H1 (cell line): Measurements from ENCODE around the gene CEP78. TPM values are rescaled to one million over a fixed set of nuclear protein-coding genes. Genes with fewer than 3 reads are reported as not detected.

Experiments used
- CTCF ChIA-PET: fragments of 300-600 bp; sonication (Branson Sonifier 250); formaldehyde crosslinking; loops from one replicate; lab custom pipeline; 2021; ENCODE audit not compliant: partially characterized antibody; lab: Charles Lee
- POLR2A ChIA-PET: fragments of 300-600 bp; sonication (Branson Sonifier 250); formaldehyde crosslinking; loops from one replicate; lab custom pipeline; 2021; ENCODE audit warnings: inconsistent platforms; ENCODE audit not compliant: partially characterized antibody; lab: Charles Lee
- DNase-seq, 2 experiments: peaks; one replicate each; pipeline versions ENCODE4 v3.0.0 to v3.0.0-alpha.2; 2010 to 2022; ENCODE audit warnings: low spot score in 2 of 2, low read depth in 1 of 2, mixed read lengths in 1 of 2
- FAIRE-seq: peaks from 2 replicates; lab custom pipeline; 2011; peaks lifted over from hg19 to GRCh38; lab: Jason Lieb, UNC
- H2AFZ ChIP-seq: 2 replicates; pipeline ENCODE4 v1.8.1; 2012; ENCODE audit warnings: low read length, inconsistent platforms
- H2AK5ac ChIP-seq: 2 replicates; pipeline ENCODE4 v1.6.1; 2013; ENCODE audit warnings: low read depth, low read length
- H2BK120ac ChIP-seq: replicated peaks from 2 replicates; pipeline ENCODE3; 2013; ENCODE audit warnings: low read depth, low read length, inconsistent platforms
- H2BK12ac ChIP-seq: 2 replicates; pipeline ENCODE4 v1.6.1; 2013; ENCODE audit warnings: low read depth, low read length
- H2BK15ac ChIP-seq: 2 replicates; pipeline ENCODE4 v1.6.1; 2013; ENCODE audit warnings: low read length
- H2BK20ac ChIP-seq: 2 replicates; pipeline ENCODE4 v1.6.1; 2013; ENCODE audit warnings: low read length
- H2BK5ac ChIP-seq: 2 replicates; pipeline ENCODE4 v1.6.1; 2013; ENCODE audit warnings: low read depth, low read length
- H3K14ac ChIP-seq: 2 replicates; pipeline ENCODE4 v1.6.1; 2013; ENCODE audit warnings: inconsistent platforms; ENCODE audit not compliant: insufficient read length
- H3K18ac ChIP-seq: 2 replicates; pipeline ENCODE4 v1.6.1; 2013; ENCODE audit warnings: low read length; ENCODE audit errors: extremely low read depth
- H3K23ac ChIP-seq: 2 replicates; pipeline ENCODE4 v1.6.1; 2013; ENCODE audit warnings: inconsistent platforms; ENCODE audit not compliant: insufficient read length
- H3K23me2 ChIP-seq: 2 replicates; pipeline ENCODE4 v1.6.1; 2013; ENCODE audit warnings: low read depth, low read length
- H3K27ac ChIP-seq: 2 replicates; pipeline ENCODE4 v1.6.1; 2011; ENCODE audit warnings: low read depth, low read length, inconsistent platforms
- H3K27me3 ChIP-seq, 4 experiments: replicated peaks in 1 of 4; 1 replicate in 1 of 4; 2 replicates in 3 of 4; pipeline versions ENCODE4 v1.6.1 to v1.8.1; 2011 to 2013; ENCODE audit warnings: low read length in 3 of 4, mild to moderate bottlenecking in 3 of 4, inconsistent platforms in 2 of 4, mixed read lengths in 2 of 4, moderate library complexity in 1 of 4; ENCODE audit not compliant: control insufficient read depth in 3 of 4, insufficient read depth in 3 of 4; ENCODE audit errors: extremely low read depth in 1 of 4
- H3K36me3 ChIP-seq, 4 experiments: 2 replicates each; pipeline versions ENCODE4 v1.6.1 to v1.8.1; 2011 to 2013; ENCODE audit warnings: mild to moderate bottlenecking in 4 of 4, low read length in 3 of 4, moderate library complexity in 2 of 4, control low read depth in 1 of 4, inconsistent platforms in 1 of 4; ENCODE audit not compliant: insufficient read depth in 4 of 4, control insufficient read depth in 2 of 4
- H3K4ac ChIP-seq: replicated peaks from 2 replicates; pipeline ENCODE3; 2013; ENCODE audit warnings: low read length, low read depth, mixed read lengths, inconsistent platforms; ENCODE audit not compliant: insufficient read length
- H3K4me1 ChIP-seq, 4 experiments: replicated peaks in 1 of 4; 1 replicate in 1 of 4; 2 replicates in 3 of 4; pipeline versions ENCODE4 v1.6.1 to v1.8.1; 2011 to 2013; ENCODE audit warnings: low read length in 3 of 4, inconsistent platforms in 2 of 4, mixed read lengths in 1 of 4; ENCODE audit not compliant: insufficient read depth in 4 of 4, control insufficient read depth in 3 of 4
- H3K4me2 ChIP-seq, 2 experiments: 2 replicates each; pipeline versions ENCODE4 v1.6.1 to v1.8.1; 2011 to 2013; ENCODE audit warnings: low read depth in 2 of 2, low read length in 2 of 2, control low read depth in 1 of 2, inconsistent platforms in 1 of 2, mild to moderate bottlenecking in 1 of 2; ENCODE audit not compliant: insufficient read depth in 1 of 2
- H3K4me3 ChIP-seq, 4 experiments: fragments of 200-600, 300-600 bp in 1 of 4; sonication (generic), shearing (Covaris generic), sonication (Bioruptor Twin) in 1 of 4; 2 replicates each; pipeline versions ENCODE4 v1.5.1 to v1.8.1; 2011 to 2016; ENCODE audit warnings: low read length in 4 of 4, low read depth in 3 of 4, control low read depth in 2 of 4, inconsistent platforms in 2 of 4, mild to moderate bottlenecking in 2 of 4, mixed read lengths in 1 of 4, moderate library complexity in 1 of 4; ENCODE audit not compliant: insufficient read depth in 2 of 4; ENCODE audit errors: extremely low read depth in 1 of 4
- H3K56ac ChIP-seq: replicated peaks from 2 replicates; pipeline ENCODE3; 2013; ENCODE audit warnings: low read depth, mild to moderate bottlenecking, mixed read lengths, low read length, inconsistent platforms; ENCODE audit not compliant: insufficient read length
- H3K79me1 ChIP-seq: 2 replicates; pipeline ENCODE4 v1.6.1; 2013; ENCODE audit warnings: low read depth, low read length, control low read depth
- H3K79me2 ChIP-seq, 2 experiments: 2 replicates each; pipeline versions ENCODE4 v1.6.1 to v1.8.1; 2012 to 2013; ENCODE audit warnings: low read length in 2 of 2, mild to moderate bottlenecking in 2 of 2, inconsistent platforms in 1 of 2; ENCODE audit not compliant: insufficient read depth in 2 of 2, control insufficient read depth in 1 of 2
- H3K9ac ChIP-seq, 4 experiments: replicated peaks in 1 of 4; 1 replicate in 1 of 4; 2 replicates in 3 of 4; pipeline versions ENCODE4 v1.6.1 to v1.8.1; 2011 to 2013; ENCODE audit warnings: low read depth in 3 of 4, low read length in 3 of 4, control low read depth in 2 of 4, mild to moderate bottlenecking in 2 of 4, moderate library complexity in 2 of 4, inconsistent platforms in 1 of 4; ENCODE audit errors: extremely low read depth in 1 of 4
- H3K9me3 ChIP-seq, 2 experiments: 2 replicates each; pipeline versions ENCODE4 v1.6.1 to v1.8.1; 2012 to 2013; ENCODE audit warnings: mild to moderate bottlenecking in 2 of 2, moderate library complexity in 2 of 2, control low read depth in 1 of 2, inconsistent platforms in 1 of 2, low read depth in 1 of 2, low read length in 1 of 2, mixed read lengths in 1 of 2; ENCODE audit not compliant: insufficient read depth in 2 of 2
- H4K20me1 ChIP-seq, 2 experiments: replicated peaks in 1 of 2; 2 replicates each; pipeline versions ENCODE3 to v1.8.1; 2011 to 2013; ENCODE audit warnings: inconsistent platforms in 2 of 2, low read length in 2 of 2, mild to moderate bottlenecking in 1 of 2; ENCODE audit not compliant: insufficient read depth in 2 of 2, control insufficient read depth in 1 of 2
- H4K5ac ChIP-seq: 2 replicates; pipeline ENCODE4 v1.6.1; 2013; ENCODE audit warnings: low read length, low read depth, mixed read lengths, inconsistent platforms; ENCODE audit not compliant: insufficient read length
- H4K8ac ChIP-seq: 2 replicates; pipeline ENCODE4 v1.8.0; 2013; ENCODE audit warnings: mild to moderate bottlenecking, moderate library complexity, low read length, inconsistent platforms; ENCODE audit not compliant: insufficient read depth; ENCODE audit errors: extremely low read depth
- H4K91ac ChIP-seq: replicated peaks from 2 replicates; pipeline ENCODE3; 2013; ENCODE audit warnings: low read length, mixed read lengths, inconsistent platforms; ENCODE audit not compliant: insufficient read length
- POLR2A ChIP-seq, 2 experiments: IDR thresholded peaks; 1 replicate in 1 of 2; 2 replicates in 1 of 2; pipeline ENCODE4 v1.6.1; 2011; ENCODE audit warnings: low read depth in 2 of 2, low read length in 2 of 2, mild to moderate bottlenecking in 2 of 2; ENCODE audit errors: control extremely low read depth in 1 of 2
- POLR2AphosphoS5 ChIP-seq: IDR thresholded peaks from 2 replicates; pipeline ENCODE4 v1.6.1; 2011; ENCODE audit warnings: low read depth, low read length
- WGBS, 2 experiments: shearing (Covaris generic) in 1 of 2; methylation state at CpG; one replicate each; pipeline versions ENCODE4 v1.1.6 to v1.1.7; 2013 to 2015; ENCODE audit warnings: low lambda C conversion rate in 2 of 2, mixed read lengths in 2 of 2, inconsistent platforms in 1 of 2, low coverage in 1 of 2, missing lambda C conversion rate in 1 of 2; ENCODE audit not compliant: insufficient replicate concordance in 2 of 2, insufficient coverage in 1 of 2, insufficient read length in 1 of 2; ENCODE audit errors: extremely low coverage in 1 of 2, missing lambda C conversion rate in 1 of 2; 5-methylcytosine and 5-hydroxymethylcytosine counted together
- polyA plus RNA-seq, 7 experiments: library from polyadenylated mRNA; depleted of rRNA in 3 of 7; stranded (reverse) in 5 of 7; unstranded in 2 of 7; fragments of >200 nt in 5 of 7; fragments of 200-250 nt in 2 of 7; gene quantifications; 1 replicate in 5 of 7; 2 replicates in 1 of 7; 4 replicates in 1 of 7; pipeline versions ENCODE4 v1.2.1 to v1.2.3, GENCODE V29; 2011 to 2013; ENCODE audit warnings: missing spikeins in 2 of 7, mixed read lengths in 2 of 7
- total RNA-seq: library from RNA; stranded (reverse); fragmentation: NEBNext Ultra II Directional; extraction: Animal tissue kit (Norgen Biotek cat#: 25700); gene quantifications from 2 replicates; pipeline ENCODE4 v1.2.1, GENCODE V29; 2021
- TF ChIP-seq, protein P1 (sequence below): IDR thresholded peaks from 2 replicates; pipeline ENCODE4 v1.6.1; 2012; ENCODE audit warnings: inconsistent platforms

The CEP78 gene
- total and polyA plus RNA-seq, 2 of the 8 experiments (the other 6 are each of a cell fraction or from before 2014, with no cell fraction given): 10.3 to 40.9 TPM

DNA sequence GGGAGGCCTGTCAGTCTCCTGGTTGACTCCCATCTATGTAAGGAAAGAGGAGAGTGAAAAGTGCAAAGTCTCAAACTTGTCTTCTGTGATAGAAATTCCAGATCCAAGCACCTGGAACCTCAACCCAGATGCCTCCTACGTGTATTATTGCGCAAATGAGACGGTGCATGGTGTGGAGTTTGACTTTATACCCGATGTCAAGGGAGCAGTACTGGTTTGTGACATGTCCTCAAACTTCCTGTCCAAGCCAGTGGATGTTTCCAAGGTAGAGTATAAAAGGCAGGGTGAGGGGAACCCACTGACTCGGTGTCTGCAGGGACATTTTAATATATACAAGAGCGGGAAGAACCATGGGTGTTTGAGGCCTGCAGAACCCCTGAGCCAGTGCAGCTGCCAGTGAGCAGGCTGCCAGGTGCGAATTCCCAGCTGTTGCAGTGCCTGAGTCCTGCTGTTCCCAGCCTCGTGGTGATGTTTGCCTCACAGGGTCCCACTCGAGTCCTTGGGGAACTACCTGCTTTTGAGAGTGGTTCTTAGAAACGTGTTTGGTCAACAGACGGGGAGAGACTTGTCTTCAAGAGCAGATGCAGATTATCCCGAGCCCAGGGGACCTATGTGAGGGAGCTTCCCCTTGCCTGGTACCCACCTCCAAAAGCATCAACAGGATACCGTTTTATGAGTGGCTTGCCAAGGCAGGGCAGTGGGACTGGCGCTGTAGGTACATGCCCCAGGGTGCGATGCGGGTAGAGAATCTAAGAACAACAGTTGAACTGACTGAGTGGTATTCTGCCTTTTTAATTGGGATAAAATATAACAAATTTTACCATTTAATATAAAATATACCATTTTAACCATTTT is 70.6 kb downstream of the CEP78 start:
- CTCF ChIA-PET: no interaction called here

More for the DNA sequence above, 70.6 kb downstream of the CEP78 start:
- no peak for DNase-seq
- no peak overlapping the region for H3K4me3 ChIP-seq
- H3K79me2 ChIP-seq: peaks cover 0 to 77% of the 10 kb centered on the region in 2 experiments; a peak in 2 of 4 replicates
- H3K27me3 ChIP-seq: no peaks in the 10 kb centered on the region
- no peak overlapping the region; a peak in 1 of 7 replicates for H3K9ac ChIP-seq
- no peaks in the 10 kb centered on the region for H3K23me2 ChIP-seq
- no peak overlapping the region for H4K5ac ChIP-seq
- 77% methylated on average over 16 of the region's 16 CpGs; no CpG with 5 or more reads in 1 of the 2 experiments for WGBS, 2 experiments
- H3K27ac ChIP-seq: no peak overlapping the region
- TF ChIP-seq, protein P1, sequence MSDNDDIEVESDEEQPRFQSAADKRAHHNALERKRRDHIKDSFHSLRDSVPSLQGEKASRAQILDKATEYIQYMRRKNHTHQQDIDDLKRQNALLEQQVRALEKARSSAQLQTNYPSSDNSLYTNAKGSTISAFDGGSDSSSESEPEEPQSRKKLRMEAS: no peak
- TF ChIP-seq POLR2AphosphoS5 (peak; percentile 52), POLR2A (IDR thresholded peaks at IDR 0.05; ENCODE audit: control extremely low read depth in 1 of 2, low read depth in 2 of 2, low read length in 2 of 2) (peak; percentile 54 to 63; a peak in 2 of 3 replicates)
- no peak overlapping the region for H3K18ac ChIP-seq
- FAIRE-seq: no peak
- H2BK120ac ChIP-seq: no peak overlapping the region
- no peak overlapping the region for H3K14ac ChIP-seq
- H2AK5ac ChIP-seq: no peak overlapping the region
- no peak overlapping the region for H2BK20ac ChIP-seq
- no peaks in the 10 kb centered on the region; a peak in 1 of 4 replicates for H3K9me3 ChIP-seq
- H2BK15ac ChIP-seq: no peak overlapping the region
- no peak overlapping the region for H2BK5ac ChIP-seq
- no peak overlapping the region for H4K91ac ChIP-seq
- POLR2A ChIA-PET: interaction anchor here (0.7 to 27.8 kb wide), 6 partner anchors 3 to 167 kb away, joined by 3 to 936 read pairs (median 521); partner anchors contain the start of gene PSAT1
- no peak overlapping the region for H2AFZ ChIP-seq
- H4K20me1 ChIP-seq: peaks cover 18 to 23% of the 10 kb centered on the region in 2 experiments
- no peak overlapping the region for H3K23ac ChIP-seq
- H3K79me1 ChIP-seq: peaks cover 3% of the 10 kb centered on the region; the same call in 1 of the 2 replicates
- no peaks in the 10 kb centered on the region for H3K4me1 ChIP-seq
- H3K4me2 ChIP-seq: no peak overlapping the region
- H3K56ac ChIP-seq: no peak overlapping the region
- no peak overlapping the region for H2BK12ac ChIP-seq
- peak overlapping the region; percentile 62; the same call in 1 of the 2 replicates for H4K8ac ChIP-seq
- peaks cover 55 to 100% (median 94%) of the 10 kb centered on the region in 4 experiments for H3K36me3 ChIP-seq
- H3K4ac ChIP-seq: no peak overlapping the region
